ENCODE results near the gene SLC10A1.

DNA sequence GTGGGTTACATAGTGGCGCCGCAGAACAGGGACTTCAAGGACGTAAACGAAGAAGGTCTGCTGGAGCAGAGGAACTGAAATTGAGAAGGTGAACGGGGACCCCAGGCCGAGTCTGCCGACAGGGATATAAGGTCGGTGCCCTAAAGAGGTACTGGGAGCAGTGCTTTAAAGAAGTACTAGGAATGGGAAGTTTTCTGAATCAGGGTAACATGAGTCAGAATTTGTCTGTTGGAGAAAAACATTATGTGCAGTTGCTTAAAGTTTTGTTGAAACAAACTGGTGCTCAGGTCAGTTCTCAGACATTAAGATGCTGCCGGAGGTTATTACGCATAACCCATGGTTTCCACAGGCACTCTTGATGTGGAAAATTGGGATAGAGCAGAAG is 14.8 kb upstream of the SLC10A1 start:
- TF ChIP-seq, protein P1, sequence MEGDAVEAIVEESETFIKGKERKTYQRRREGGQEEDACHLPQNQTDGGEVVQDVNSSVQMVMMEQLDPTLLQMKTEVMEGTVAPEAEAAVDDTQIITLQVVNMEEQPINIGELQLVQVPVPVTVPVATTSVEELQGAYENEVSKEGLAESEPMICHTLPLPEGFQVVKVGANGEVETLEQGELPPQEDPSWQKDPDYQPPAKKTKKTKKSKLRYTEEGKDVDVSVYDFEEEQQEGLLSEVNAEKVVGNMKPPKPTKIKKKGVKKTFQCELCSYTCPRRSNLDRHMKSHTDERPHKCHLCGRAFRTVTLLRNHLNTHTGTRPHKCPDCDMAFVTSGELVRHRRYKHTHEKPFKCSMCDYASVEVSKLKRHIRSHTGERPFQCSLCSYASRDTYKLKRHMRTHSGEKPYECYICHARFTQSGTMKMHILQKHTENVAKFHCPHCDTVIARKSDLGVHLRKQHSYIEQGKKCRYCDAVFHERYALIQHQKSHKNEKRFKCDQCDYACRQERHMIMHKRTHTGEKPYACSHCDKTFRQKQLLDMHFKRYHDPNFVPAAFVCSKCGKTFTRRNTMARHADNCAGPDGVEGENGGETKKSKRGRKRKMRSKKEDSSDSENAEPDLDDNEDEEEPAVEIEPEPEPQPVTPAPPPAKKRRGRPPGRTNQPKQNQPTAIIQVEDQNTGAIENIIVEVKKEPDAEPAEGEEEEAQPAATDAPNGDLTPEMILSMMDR (conservative IDR thresholded peaks at IDR 0.05) = no peak
- no peak for TF ChIP-seq ZFX (IDR thresholded peaks at IDR 0.05)

Data from C4-2B (cell line).